ENCODE results near the gene NACC1. TPM values are rescaled to one million over a fixed set of nuclear protein-coding genes. Genes with fewer than 3 reads are reported as not detected.

NACC1 gene
- total and polyA plus RNA-seq, 2 of the 13 experiments (the other 11 are each of a cell fraction or from before 2014, with no cell fraction given) = 31.8 to 42.3 TPM

GRCh38 chr19:13154241-13154778, 36.2 kb downstream of the NACC1 start (continued):
- TF ChIP-seq HDAC6 (IDR thresholded peaks at IDR 0.05; ENCODE audit: low read depth, low read length) (no peak), ZNF451 (CRISPR knock-in tag; IDR thresholded peaks at IDR 0.05) (no peak), ZNF20 (CRISPR knock-in tag; IDR thresholded peaks at IDR 0.05) (no peak), ZNF556 (CRISPR knock-in tag; IDR thresholded peaks at IDR 0.05; ENCODE audit: borderline replicate concordance) (no peak), TARDBP (CRISPR knock-in tag; IDR thresholded peaks at IDR 0.05) (no peak), ZZZ3 (CRISPR knock-in tag; IDR thresholded peaks at IDR 0.05; ENCODE audit: borderline replicate concordance) (no peak), SRF (IDR thresholded peaks at IDR 0.05; ENCODE audit: low read depth, low read length) (no peak), ZBTB10 (CRISPR knock-in tag; IDR thresholded peaks at IDR 0.05; ENCODE audit: borderline replicate concordance) (no peak), SMAD9 (CRISPR knock-in tag; IDR thresholded peaks at IDR 0.05) (no peak), SRSF9 (IDR thresholded peaks at IDR 0.05; ENCODE audit: borderline replicate concordance, insufficient read depth, low read depth, low read length, poor library complexity, severe bottlenecking) (no peak), TCF7 (IDR thresholded peaks at IDR 0.05; ENCODE audit: low read depth) (no peak), ZNF484 (CRISPR knock-in tag; IDR thresholded peaks at IDR 0.05; ENCODE audit: borderline replicate concordance, low read depth) (no peak), MBD4 (IDR thresholded peaks at IDR 0.05; ENCODE audit: borderline replicate concordance, low read length) (no peak), TAF1 (CRISPR knock-in tag; IDR thresholded peaks at IDR 0.05) (no peak; the same call in 1 of the 2 replicates), TEAD2 (CRISPR knock-in tag; IDR thresholded peaks at IDR 0.05) (no peak)
- TF ChIP-seq, protein P1, sequence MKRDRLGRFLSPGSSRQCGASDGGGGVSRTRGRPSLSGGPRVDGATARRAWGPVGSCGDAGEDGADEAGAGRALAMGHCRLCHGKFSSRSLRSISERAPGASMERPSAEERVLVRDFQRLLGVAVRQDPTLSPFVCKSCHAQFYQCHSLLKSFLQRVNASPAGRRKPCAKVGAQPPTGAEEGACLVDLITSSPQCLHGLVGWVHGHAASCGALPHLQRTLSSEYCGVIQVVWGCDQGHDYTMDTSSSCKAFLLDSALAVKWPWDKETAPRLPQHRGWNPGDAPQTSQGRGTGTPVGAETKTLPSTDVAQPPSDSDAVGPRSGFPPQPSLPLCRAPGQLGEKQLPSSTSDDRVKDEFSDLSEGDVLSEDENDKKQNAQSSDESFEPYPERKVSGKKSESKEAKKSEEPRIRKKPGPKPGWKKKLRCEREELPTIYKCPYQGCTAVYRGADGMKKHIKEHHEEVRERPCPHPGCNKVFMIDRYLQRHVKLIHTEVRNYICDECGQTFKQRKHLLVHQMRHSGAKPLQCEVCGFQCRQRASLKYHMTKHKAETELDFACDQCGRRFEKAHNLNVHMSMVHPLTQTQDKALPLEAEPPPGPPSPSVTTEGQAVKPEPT (CRISPR knock-in tag; IDR thresholded peaks at IDR 0.05; ENCODE audit: low read depth) = no peak
- TF ChIP-seq, protein P2, sequence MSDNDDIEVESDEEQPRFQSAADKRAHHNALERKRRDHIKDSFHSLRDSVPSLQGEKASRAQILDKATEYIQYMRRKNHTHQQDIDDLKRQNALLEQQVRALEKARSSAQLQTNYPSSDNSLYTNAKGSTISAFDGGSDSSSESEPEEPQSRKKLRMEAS (IDR thresholded peaks at IDR 0.05) = peak; percentile 37

Measured in HepG2 (cell line).